HepG2 (cell line): ENCODE results near the gene RELB. TPM values are rescaled to one million over a fixed set of nuclear protein-coding genes. Genes with fewer than 3 reads are reported as not detected.
A peak's percentile ranks its signal among the peaks of the same experiment; 100 is the strongest.

ENCODE experiments used
- ATAC-seq: fragments of 200-7000 bp; cut with Tn5 transposase; 3 replicates; pipeline ENCODE4 v1.9.1; 2020; ENCODE audit warnings: mild to moderate bottlenecking, moderate library complexity
- BruUV-seq: library from RNA; stranded (reverse); fragments of 400-500 nt; replicated peaks from 2 replicates; lab custom pipeline; 2021; lab: Mats Ljungman, UMichigan
- CTCF ChIA-PET: fragments of 300-600 bp; formaldehyde crosslinking; extraction: SDS; loops from one replicate; lab custom pipeline; 2021; ENCODE audit warnings: low total read pairs, inconsistent platforms, low intra/inter-chr PET ratio; lab: Yijun Ruan, JAX
- POLR2A ChIA-PET: fragments of 350-600 bp; sonication (Branson Sonifier 250); formaldehyde crosslinking; loops from one replicate; lab custom pipeline; 2020; ENCODE audit warnings: antibody characterized with exemption, inconsistent platforms; lab: Yijun Ruan, JAX
- DNase-seq: peaks from one replicate; pipeline ENCODE4 v3.0.0-alpha.2; 2015; ENCODE audit warnings: low spot score
- FAIRE-seq: peaks from 3 replicates; lab custom pipeline; 2011; peaks lifted over from hg19 to GRCh38; lab: Jason Lieb, UNC
- H2AFZ ChIP-seq: one replicate; pipeline ENCODE4 v1.6.1; 2011; ENCODE audit warnings: low read length, inconsistent platforms
- H3K27ac ChIP-seq: fragments of 300-600 bp; 3 replicates; pipeline ENCODE4 v1.8.0; 2011; ENCODE audit warnings: mixed run types, mild to moderate bottlenecking, mixed read lengths, low read length, inconsistent platforms; ENCODE audit not compliant: insufficient read depth; ENCODE audit errors: extremely low read length
- H3K27me3 ChIP-seq, 2 experiments: fragments of 200-600 bp in 1 of 2; 2 replicates in 1 of 2; 3 replicates in 1 of 2; pipeline versions ENCODE4 v1.6.0 to v1.8.0; 2011; ENCODE audit warnings: low read length in 2 of 2, mild to moderate bottlenecking in 2 of 2, moderate library complexity in 2 of 2, inconsistent platforms in 1 of 2; ENCODE audit not compliant: insufficient read depth in 2 of 2, control insufficient read depth in 1 of 2
- H3K36me3 ChIP-seq, 2 experiments: fragments of 200-600 bp in 1 of 2; replicated peaks in 1 of 2; 2 replicates in 1 of 2; 3 replicates in 1 of 2; pipeline versions ENCODE4 v1.5.1 to v1.8.0; 2011; ENCODE audit warnings: low read length in 2 of 2, inconsistent platforms in 1 of 2; ENCODE audit not compliant: insufficient read depth in 2 of 2, control insufficient read depth in 1 of 2
- H3K4me1 ChIP-seq: 2 replicates; pipeline ENCODE4 v1.5.1; 2012; ENCODE audit warnings: low read length, inconsistent platforms; ENCODE audit not compliant: insufficient read depth
- H3K4me2 ChIP-seq: 2 replicates; pipeline ENCODE4 v1.6.0; 2011; ENCODE audit warnings: low read depth, low read length, inconsistent platforms
- H3K4me3 ChIP-seq, 3 experiments: fragments of 200-600 bp in 1 of 3; sonication (generic), shearing (Covaris generic) in 1 of 3; replicated peaks in 1 of 3; 2 replicates each; pipeline ENCODE4 v1.5.1; 2011 to 2016; ENCODE audit warnings: low read length in 3 of 3, inconsistent platforms in 2 of 3, low read depth in 2 of 3, mild to moderate bottlenecking in 2 of 3, control low read depth in 1 of 3, mixed read lengths in 1 of 3; ENCODE audit not compliant: insufficient read depth in 1 of 3
- H3K79me2 ChIP-seq: one replicate; pipeline ENCODE4 v1.6.1; 2011; ENCODE audit warnings: low read length, inconsistent platforms; ENCODE audit not compliant: insufficient read depth
- H3K9ac ChIP-seq: 2 replicates; pipeline ENCODE4 v1.6.0; 2011; ENCODE audit warnings: mild to moderate bottlenecking, low read depth, low read length, inconsistent platforms; ENCODE audit not compliant: insufficient read depth
- H3K9me3 ChIP-seq: 2 replicates; pipeline ENCODE4 v1.5.1; 2012; ENCODE audit warnings: mild to moderate bottlenecking, low read length
- H4K20me1 ChIP-seq: 2 replicates; pipeline ENCODE4 v1.6.0; 2011; ENCODE audit warnings: inconsistent platforms, mild to moderate bottlenecking, low read length, moderate library complexity; ENCODE audit not compliant: insufficient read depth
- AGO2 ChIP-seq: fragments of 200-400 bp; formaldehyde crosslinking; optimal IDR thresholded peaks from 2 replicates; pipeline ENCODE3; 2017; ENCODE audit warnings: mild to moderate bottlenecking, low read depth, low read length, moderate library complexity
- ASH2L ChIP-seq: fragments of 300-600, 200-600 bp; sonication (generic); IDR thresholded peaks from 2 replicates; pipeline ENCODE4 v1.7.0; 2017; ENCODE audit warnings: low read depth, mild to moderate bottlenecking, moderate library complexity, mixed read lengths, low read length; ENCODE audit not compliant: insufficient read length
- BRCA1 ChIP-seq: sonication (generic); formaldehyde crosslinking; IDR thresholded peaks from 2 replicates; pipeline ENCODE4 v1.4.0; 2020; ENCODE audit warnings: missing genetic modification reagents
- CTCF ChIP-seq: sonication (generic); formaldehyde crosslinking; IDR thresholded peaks from 2 replicates; pipeline ENCODE4 v1.5.0; 2020; ENCODE audit warnings: mild to moderate bottlenecking, missing genetic modification reagents, moderate library complexity
- HDAC1 ChIP-seq: sonication (generic); formaldehyde crosslinking; IDR thresholded peaks from 2 replicates; pipeline ENCODE4 v1.5.1; 2020; ENCODE audit warnings: mild to moderate bottlenecking, missing genetic modification reagents
- HNF4G ChIP-seq, 2 experiments: sonication (generic) in 1 of 2; formaldehyde crosslinking in 1 of 2; IDR thresholded peaks; 2 replicates each; pipeline versions ENCODE4 v1.4.0 to v1.6.1; 2011 to 2020; ENCODE audit warnings: borderline replicate concordance in 2 of 2, low read depth in 2 of 2, mild to moderate bottlenecking in 2 of 2, low read length in 1 of 2, missing genetic modification reagents in 1 of 2, moderate library complexity in 1 of 2
- KMT2A ChIP-seq: sonication (generic); formaldehyde crosslinking; IDR thresholded peaks from 2 replicates; pipeline ENCODE4 v1.4.0; 2020; ENCODE audit warnings: missing genetic modification reagents
- MYC ChIP-seq: sonication (generic); formaldehyde crosslinking; IDR thresholded peaks from 2 replicates; pipeline ENCODE4 v1.9.0; 2021; ENCODE audit warnings: missing genetic modification reagents, borderline replicate concordance
- PCBP1 ChIP-seq: fragments of 200-400 bp; formaldehyde crosslinking; IDR thresholded peaks from 2 replicates; pipeline ENCODE4 v1.6.1; 2017; ENCODE audit warnings: mild to moderate bottlenecking, low read depth, low read length, borderline replicate concordance
- POGZ ChIP-seq: sonication (generic); formaldehyde crosslinking; IDR thresholded peaks from 2 replicates; pipeline ENCODE4 v1.4.0; 2020; ENCODE audit warnings: mild to moderate bottlenecking, missing genetic modification reagents
- SALL1 ChIP-seq: sonication (generic); formaldehyde crosslinking; IDR thresholded peaks from 2 replicates; pipeline ENCODE4 v1.8.0; 2022; ENCODE audit warnings: mild to moderate bottlenecking, missing genetic modification reagents
- SAP130 ChIP-seq: IDR thresholded peaks from 2 replicates; pipeline ENCODE4 v1.6.1; 2016; ENCODE audit warnings: low read depth
- SIN3B ChIP-seq: fragments of 150-350 bp; IDR thresholded peaks from 2 replicates; pipeline ENCODE4 v1.6.1; 2014; ENCODE audit warnings: low read length
- TFAP4 ChIP-seq: sonication (generic); IDR thresholded peaks from 2 replicates; pipeline ENCODE4 v1.6.1; 2016; ENCODE audit warnings: low read depth, borderline replicate concordance
- ZFP41 ChIP-seq: sonication (generic); formaldehyde crosslinking; IDR thresholded peaks from 2 replicates; pipeline ENCODE4 v1.4.0; 2020; ENCODE audit warnings: mild to moderate bottlenecking, missing genetic modification reagents, borderline replicate concordance
- ZNF160 ChIP-seq: sonication (generic); formaldehyde crosslinking; IDR thresholded peaks from 2 replicates; pipeline ENCODE4 v1.8.0; 2022; ENCODE audit warnings: mild to moderate bottlenecking, inconsistent platforms, missing genetic modification reagents
- ZNF296 ChIP-seq: sonication (generic); formaldehyde crosslinking; conservative IDR thresholded peaks from 2 replicates; pipeline ENCODE4 v1.5.0; 2020; ENCODE audit warnings: mild to moderate bottlenecking, missing genetic modification reagents
- ZNF678 ChIP-seq: sonication (generic); formaldehyde crosslinking; IDR thresholded peaks from 2 replicates; pipeline ENCODE4 v1.4.0; 2020; ENCODE audit warnings: mild to moderate bottlenecking, missing genetic modification reagents
- ZNF737 ChIP-seq: sonication (generic); formaldehyde crosslinking; IDR thresholded peaks from 2 replicates; pipeline ENCODE4 v1.5.0; 2020; ENCODE audit warnings: missing genetic modification reagents, mild to moderate bottlenecking, borderline replicate concordance
- ZSCAN25 ChIP-seq: sonication (generic); formaldehyde crosslinking; IDR thresholded peaks from 2 replicates; pipeline ENCODE4 v1.8.0; 2022; ENCODE audit warnings: mild to moderate bottlenecking, missing genetic modification reagents
- WGBS: methylation state at CpG from one replicate; pipeline ENCODE4 v1.1.6; 2017; ENCODE audit warnings: low lambda C conversion rate; 5-methylcytosine and 5-hydroxymethylcytosine counted together
- in situ Hi-C: cut with HindIII; loops from 2 replicates; pipeline ENCODE4 v1.10.0; 2017; ENCODE audit warnings: low pct_unique_long_range_greater_than_20kb; ENCODE audit not compliant: extremely low pct_ligation_motif_present
- intact Hi-C: fragments of 100-400 bp; cut with micrococcal nuclease; formaldehyde crosslinking; loops from one replicate; pipeline ENCODE4 v1.10.0; 2022; ENCODE audit not compliant: unreplicated experiment
- polyA plus RNA-seq, 8 experiments: library from polyadenylated mRNA; depleted of rRNA in 3 of 8; stranded (reverse) in 7 of 8; unstranded in 1 of 8; fragments of >200 nt; fragmentation: Illumina TruSeq in 4 of 8; extraction: Trizol in 4 of 8; gene quantifications; 2 replicates each; pipeline versions ENCODE4 v1.2.1 to v1.2.3, GENCODE V29; 2011 to 2016; ENCODE audit warnings: low read depth in 4 of 8, missing spikeins in 1 of 8, mixed read lengths in 1 of 8; ENCODE audit not compliant: insufficient read depth in 1 of 8
- total RNA-seq, 5 experiments: library from RNA; depleted of rRNA; stranded (reverse); fragments of >200 nt; fragmentation: Illumina TruSeq; extraction: Trizol; gene quantifications; 2 replicates each; pipeline ENCODE4 v1.2.3, GENCODE V29; 2016; ENCODE audit warnings: low read depth in 1 of 5

The RELB gene
- total and polyA plus RNA-seq, 2 of the 13 experiments (the other 11 are each of a cell fraction or from before 2014, with no cell fraction given) = 1.9 to 3.5 TPM

- ATAC-seq (peak; percentile 49), DNase-seq (peak; percentile 39), FAIRE-seq (no peak)
- Histone ChIP-seq H3K4me2 (peak overlapping the region; percentile 84), H4K20me1 (no peaks in the 10 kb centered on the region), H3K9me3 (no peaks in the 10 kb centered on the region), H3K27ac (peak overlapping the region; percentile 57), H2AFZ (no peak overlapping the region), H3K36me3 (peaks cover 4 to 9% of the 10 kb centered on the region in 2 experiments; a peak in 3 of 5 replicates), H3K4me1 (peaks cover 35% of the 10 kb centered on the region), H3K79me2 (peaks cover 14% of the 10 kb centered on the region), H3K4me3 (peak overlapping the region; percentile 58 to 88 (median 82)), H3K9ac (peak overlapping the region; percentile 67), H3K27me3 (no peaks in the 10 kb centered on the region; a peak in 1 of 5 replicates)
- BruUV-seq = no TSS peak
- 7% methylated on average over 20 of the region's 26 CpGs for WGBS
- CTCF ChIA-PET = no interaction called here
- intact Hi-C loops (loop anchor here (5.0 kb wide), 1 partner anchor 52 kb away; no protein-coding TSS in a partner anchor), in situ Hi-C loops (no loop called here)
- POLR2A ChIA-PET = interaction anchor here (0.7 to 3.1 kb wide), 6 partner anchors 10 to 37 kb away, joined by 3 to 10 read pairs (median 4); partner anchors contain the start of genes CLASRP and PPP1R37
- TF ChIP-seq AGO2 (peak; percentile 19), BRCA1 (CRISPR knock-in tag) (no peak), PCBP1 (0 out of 2 replicates have a peak, but pooled peaks have one; percentile 38), TFAP4 (peak; percentile 17; the same call in 1 of the 2 replicates), CTCF (CRISPR knock-in tag) (no peak), ZSCAN25 (peak; percentile 66; the same call in 1 of the 2 replicates), ZNF296 (CRISPR knock-in tag) (peak; percentile 33; the same call in 1 of the 2 replicates), MYC (0 out of 2 replicates have a peak, but pooled peaks have one; percentile 17), KMT2A (CRISPR knock-in tag) (no peak), ZNF678 (CRISPR knock-in tag) (no peak), POGZ (CRISPR knock-in tag) (0 out of 2 replicates have a peak, but pooled peaks have one; percentile 11), HDAC1 (CRISPR knock-in tag) (peak; percentile 1; the same call in 1 of the 2 replicates), ZNF737 (CRISPR knock-in tag) (peak; percentile 67; the same call in 1 of the 2 replicates), ASH2L (peak; percentile 12), ZNF160 (CRISPR knock-in tag) (no peak; the same call in 1 of the 2 replicates), HNF4G (IDR thresholded peaks at IDR 0.05; ENCODE audit: borderline replicate concordance, low read depth, low read length) (no peak), HNF4G (CRISPR knock-in tag; IDR thresholded peaks at IDR 0.05; ENCODE audit: borderline replicate concordance, low read depth) (peak; percentile 25; the same call in 1 of the 2 replicates), SALL1 (CRISPR knock-in tag) (peak; percentile 7; the same call in 1 of the 2 replicates), ZFP41 (peak; percentile 22; the same call in 1 of the 2 replicates), SAP130 (CRISPR knock-in tag) (peak; percentile 59), SIN3B (no peak)
Measured at GRCh38 chr19:45075301-45076028, 74.2 kb downstream of the RELB start.
